GM19395 (cell line): ENCODE data around the gene LRRC70.
"Not testable (repeated sequence)": the region's sequence is repeated elsewhere in the genome, so short reads cannot be mapped to it uniquely, and the experiment has no call there.

ENCODE experiments used
- ATAC-seq: cut with Tn5 transposase; IDR thresholded peaks from one replicate; pipeline ENCODE4 v1.9.1; 2021; ENCODE audit warnings: mild to moderate bottlenecking, moderate library complexity; ENCODE audit not compliant: unreplicated experiment

The LRRC70 gene

GRCh38 chr5:62605638-62606037 lies 27.0 kb downstream of the LRRC70 start:
- ATAC-seq: no peak

GRCh38 chr5:62606878-62607277 lies 28.3 kb downstream of the LRRC70 start:
- ATAC-seq: no peak

GRCh38 chr5:62607615-62608014 lies 29.0 kb downstream of the LRRC70 start:
- ATAC-seq: no peak

GRCh38 chr5:62608529-62609511 lies 30.2 kb downstream of the LRRC70 start:
- no peak for ATAC-seq

DNA sequence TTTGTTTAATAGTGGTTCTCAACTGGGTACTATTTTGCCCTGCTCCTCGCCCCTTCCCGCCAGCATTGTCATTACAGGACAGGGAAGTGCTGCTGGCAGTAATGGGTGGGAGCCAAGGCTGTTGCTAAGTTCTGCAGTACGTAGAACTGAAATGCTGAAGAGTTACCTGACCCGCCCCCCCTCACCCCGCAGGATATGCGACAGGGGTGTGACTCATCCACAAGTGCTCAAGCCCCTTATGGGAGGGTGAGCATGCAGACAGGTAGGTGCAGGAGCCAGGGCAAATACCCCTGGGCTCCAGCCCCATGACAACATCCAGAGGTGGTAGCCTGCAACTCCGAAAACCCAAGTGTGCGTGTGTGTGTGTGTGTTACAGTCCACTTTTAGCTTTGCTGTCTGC lies 35.7 kb downstream of the LRRC70 start:
- ATAC-seq: no peak

GRCh38 chr5:62616615-62617277 lies 38.1 kb downstream of the LRRC70 start:
- no peak for ATAC-seq

DNA sequence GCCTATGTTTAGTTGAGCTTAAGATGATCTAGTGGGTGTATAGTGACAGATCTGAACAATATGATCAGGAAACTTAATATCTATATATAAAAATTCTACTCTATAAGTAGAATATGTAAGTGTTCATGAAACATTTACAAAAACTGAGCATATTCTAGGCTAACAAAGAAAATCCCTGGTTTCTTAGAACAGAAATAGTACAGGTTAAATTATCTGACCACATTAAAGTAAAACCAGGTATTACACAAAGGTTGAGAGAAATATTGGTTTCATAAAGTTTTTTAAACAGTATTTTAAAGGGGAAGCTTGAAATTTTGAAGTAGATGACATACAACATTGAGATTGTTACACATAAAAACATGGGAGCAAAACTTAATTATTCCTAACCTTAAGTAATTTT lies 39.3 kb downstream of the LRRC70 start:
- ATAC-seq: no peak

DNA sequence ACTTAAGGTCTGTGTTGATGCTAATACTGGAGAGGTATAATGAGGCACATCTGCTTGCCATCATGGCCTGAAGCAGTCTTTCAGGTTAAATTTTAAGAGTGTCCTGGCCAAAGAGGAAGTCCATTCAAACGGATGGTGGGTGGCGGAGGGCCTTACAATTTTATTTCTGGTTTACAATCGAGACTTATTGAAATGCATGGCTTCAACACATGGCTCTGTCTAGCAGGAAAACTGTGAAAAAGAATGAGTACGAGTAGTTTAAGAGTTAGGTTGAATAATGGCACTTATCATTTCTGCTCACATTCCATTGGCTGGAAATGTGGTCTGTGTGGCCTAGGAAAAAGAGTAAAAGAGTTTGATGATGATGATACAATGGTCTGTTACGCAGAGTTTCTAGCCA lies 42.1 kb downstream of the LRRC70 start:
- no peak for ATAC-seq

DNA sequence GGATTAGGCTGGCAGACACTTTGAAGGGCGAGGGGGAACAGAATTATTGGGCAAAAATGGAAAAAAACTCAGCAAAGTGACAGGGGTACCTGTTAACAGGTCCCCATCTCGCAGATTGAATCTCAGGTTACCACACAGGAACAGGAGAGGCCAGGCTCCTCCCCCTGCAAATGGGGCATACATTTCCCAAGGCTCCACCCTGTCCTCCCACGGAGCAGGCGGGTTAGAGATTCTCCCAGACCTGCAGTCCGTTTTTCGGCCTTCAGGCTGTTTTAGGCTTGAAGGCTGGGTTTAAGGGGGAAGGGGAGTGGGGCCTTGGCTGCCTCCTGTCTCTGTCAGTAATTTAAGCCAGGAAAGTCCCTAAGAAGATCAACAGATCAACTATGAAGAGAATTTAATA lies 42.7 kb downstream of the LRRC70 start:
- no peak for ATAC-seq

DNA sequence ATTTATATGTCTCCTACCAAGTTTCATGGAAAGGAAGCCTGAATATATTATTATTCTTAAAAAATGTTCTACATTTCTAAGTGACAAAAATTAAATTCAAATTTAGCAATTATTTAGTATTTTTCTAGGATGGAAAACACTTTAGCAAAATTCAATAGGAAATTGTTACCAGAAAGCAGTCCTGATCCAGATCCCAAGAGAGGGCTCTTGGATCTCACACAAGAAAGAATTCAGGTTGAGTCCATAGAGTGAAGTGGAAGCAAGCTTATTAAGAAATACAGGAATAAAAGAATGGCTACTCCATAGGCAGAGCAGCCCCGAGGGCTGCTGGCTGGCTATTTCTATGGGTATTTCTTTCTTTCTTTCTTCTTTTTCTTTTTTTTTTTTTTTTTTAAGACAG lies 44.7 kb downstream of the LRRC70 start:
- no peak for ATAC-seq

GRCh38 chr5:62624436-62624835 lies 45.8 kb downstream of the LRRC70 start:
- not testable (repeated sequence) for ATAC-seq

- ATAC-seq: no peak
These were observed 47.9 kb downstream of the LRRC70 start for GRCh38 chr5:62626534-62626933.

- ATAC-seq: no peak
These were observed 48.5 kb downstream of the LRRC70 start for GRCh38 chr5:62627121-62627520.

GRCh38 chr5:62627901-62628300 lies 49.3 kb downstream of the LRRC70 start:
- ATAC-seq: no peak
